Measurements from ENCODE around the gene CST4. TPM values are rescaled to one million over a fixed set of nuclear protein-coding genes. Genes with fewer than 3 reads are reported as not detected.

The CST4 gene
- total RNA-seq, 1 experiment from 2014 or later = not detected

- TF ChIP-seq, protein P1, sequence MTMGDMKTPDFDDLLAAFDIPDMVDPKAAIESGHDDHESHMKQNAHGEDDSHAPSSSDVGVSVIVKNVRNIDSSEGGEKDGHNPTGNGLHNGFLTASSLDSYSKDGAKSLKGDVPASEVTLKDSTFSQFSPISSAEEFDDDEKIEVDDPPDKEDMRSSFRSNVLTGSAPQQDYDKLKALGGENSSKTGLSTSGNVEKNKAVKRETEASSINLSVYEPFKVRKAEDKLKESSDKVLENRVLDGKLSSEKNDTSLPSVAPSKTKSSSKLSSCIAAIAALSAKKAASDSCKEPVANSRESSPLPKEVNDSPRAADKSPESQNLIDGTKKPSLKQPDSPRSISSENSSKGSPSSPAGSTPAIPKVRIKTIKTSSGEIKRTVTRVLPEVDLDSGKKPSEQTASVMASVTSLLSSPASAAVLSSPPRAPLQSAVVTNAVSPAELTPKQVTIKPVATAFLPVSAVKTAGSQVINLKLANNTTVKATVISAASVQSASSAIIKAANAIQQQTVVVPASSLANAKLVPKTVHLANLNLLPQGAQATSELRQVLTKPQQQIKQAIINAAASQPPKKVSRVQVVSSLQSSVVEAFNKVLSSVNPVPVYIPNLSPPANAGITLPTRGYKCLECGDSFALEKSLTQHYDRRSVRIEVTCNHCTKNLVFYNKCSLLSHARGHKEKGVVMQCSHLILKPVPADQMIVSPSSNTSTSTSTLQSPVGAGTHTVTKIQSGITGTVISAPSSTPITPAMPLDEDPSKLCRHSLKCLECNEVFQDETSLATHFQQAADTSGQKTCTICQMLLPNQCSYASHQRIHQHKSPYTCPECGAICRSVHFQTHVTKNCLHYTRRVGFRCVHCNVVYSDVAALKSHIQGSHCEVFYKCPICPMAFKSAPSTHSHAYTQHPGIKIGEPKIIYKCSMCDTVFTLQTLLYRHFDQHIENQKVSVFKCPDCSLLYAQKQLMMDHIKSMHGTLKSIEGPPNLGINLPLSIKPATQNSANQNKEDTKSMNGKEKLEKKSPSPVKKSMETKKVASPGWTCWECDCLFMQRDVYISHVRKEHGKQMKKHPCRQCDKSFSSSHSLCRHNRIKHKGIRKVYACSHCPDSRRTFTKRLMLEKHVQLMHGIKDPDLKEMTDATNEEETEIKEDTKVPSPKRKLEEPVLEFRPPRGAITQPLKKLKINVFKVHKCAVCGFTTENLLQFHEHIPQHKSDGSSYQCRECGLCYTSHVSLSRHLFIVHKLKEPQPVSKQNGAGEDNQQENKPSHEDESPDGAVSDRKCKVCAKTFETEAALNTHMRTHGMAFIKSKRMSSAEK (CRISPR knock-in tag; IDR thresholded peaks at IDR 0.05; ENCODE audit: borderline replicate concordance) = no peak
Measured at GRCh38 chr20:23679133-23680092, 9.4 kb downstream of the CST4 start (continued).

GRCh38 chr20:23673209-23673608 lies 15.6 kb downstream of the CST4 start:
- Mint-ChIP-seq H3K4me3 (no peak overlapping the region), H3K27ac (no peak overlapping the region), H3K4me1 (no peaks in the 10 kb centered on the region), H3K9me3 (peaks cover 5% of the 10 kb centered on the region; the same call in 1 of the 2 replicates), H3K27me3 (ENCODE audit: low read depth) (peaks cover 3% of the 10 kb centered on the region), H3K36me3 (no peaks in the 10 kb centered on the region)
- ATAC-seq (no peak), DNase-seq (ENCODE audit: low spot score) (no peak)
- ChIA-PET CTCF (no interaction called here), POLR2A (no interaction called here)
- TF ChIP-seq, protein P1 (CRISPR knock-in tag; IDR thresholded peaks at IDR 0.05; ENCODE audit: borderline replicate concordance) = no peak
- TF ChIP-seq SP1 (CRISPR knock-in tag; conservative IDR thresholded peaks at IDR 0.05) = no peak
- no peak for TF ChIP-seq GABPB1 (CRISPR knock-in tag; IDR thresholded peaks at IDR 0.05)
- no peak for TF ChIP-seq EMX1 (CRISPR knock-in tag; IDR thresholded peaks at IDR 0.05)
- no peak for TF ChIP-seq TCF7 (CRISPR knock-in tag; IDR thresholded peaks at IDR 0.05; ENCODE audit: low read depth)
- no peak for TF ChIP-seq ZMAT4 (CRISPR knock-in tag; IDR thresholded peaks at IDR 0.05)
- TF ChIP-seq, protein P2, sequence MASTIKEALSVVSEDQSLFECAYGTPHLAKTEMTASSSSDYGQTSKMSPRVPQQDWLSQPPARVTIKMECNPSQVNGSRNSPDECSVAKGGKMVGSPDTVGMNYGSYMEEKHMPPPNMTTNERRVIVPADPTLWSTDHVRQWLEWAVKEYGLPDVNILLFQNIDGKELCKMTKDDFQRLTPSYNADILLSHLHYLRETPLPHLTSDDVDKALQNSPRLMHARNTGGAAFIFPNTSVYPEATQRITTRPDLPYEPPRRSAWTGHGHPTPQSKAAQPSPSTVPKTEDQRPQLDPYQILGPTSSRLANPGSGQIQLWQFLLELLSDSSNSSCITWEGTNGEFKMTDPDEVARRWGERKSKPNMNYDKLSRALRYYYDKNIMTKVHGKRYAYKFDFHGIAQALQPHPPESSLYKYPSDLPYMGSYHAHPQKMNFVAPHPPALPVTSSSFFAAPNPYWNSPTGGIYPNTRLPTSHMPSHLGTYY (CRISPR knock-in tag; IDR thresholded peaks at IDR 0.05) = no peak
- TF ChIP-seq, protein P3, sequence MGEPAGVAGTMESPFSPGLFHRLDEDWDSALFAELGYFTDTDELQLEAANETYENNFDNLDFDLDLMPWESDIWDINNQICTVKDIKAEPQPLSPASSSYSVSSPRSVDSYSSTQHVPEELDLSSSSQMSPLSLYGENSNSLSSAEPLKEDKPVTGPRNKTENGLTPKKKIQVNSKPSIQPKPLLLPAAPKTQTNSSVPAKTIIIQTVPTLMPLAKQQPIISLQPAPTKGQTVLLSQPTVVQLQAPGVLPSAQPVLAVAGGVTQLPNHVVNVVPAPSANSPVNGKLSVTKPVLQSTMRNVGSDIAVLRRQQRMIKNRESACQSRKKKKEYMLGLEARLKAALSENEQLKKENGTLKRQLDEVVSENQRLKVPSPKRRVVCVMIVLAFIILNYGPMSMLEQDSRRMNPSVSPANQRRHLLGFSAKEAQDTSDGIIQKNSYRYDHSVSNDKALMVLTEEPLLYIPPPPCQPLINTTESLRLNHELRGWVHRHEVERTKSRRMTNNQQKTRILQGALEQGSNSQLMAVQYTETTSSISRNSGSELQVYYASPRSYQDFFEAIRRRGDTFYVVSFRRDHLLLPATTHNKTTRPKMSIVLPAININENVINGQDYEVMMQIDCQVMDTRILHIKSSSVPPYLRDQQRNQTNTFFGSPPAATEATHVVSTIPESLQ (CRISPR knock-in tag; IDR thresholded peaks at IDR 0.05) = no peak
- no peak for TF ChIP-seq ZNF219 (CRISPR knock-in tag; IDR thresholded peaks at IDR 0.05; ENCODE audit: borderline replicate concordance)
- TF ChIP-seq ARID4B (CRISPR knock-in tag; IDR thresholded peaks at IDR 0.05; ENCODE audit: borderline replicate concordance) = no peak
- TF ChIP-seq RELA (CRISPR knock-in tag; IDR thresholded peaks at IDR 0.05; ENCODE audit: borderline replicate concordance) = no peak
- no peak for TF ChIP-seq HMGXB4 (CRISPR knock-in tag; IDR thresholded peaks at IDR 0.05)
- no peak for TF ChIP-seq NR2C2 (CRISPR knock-in tag; IDR thresholded peaks at IDR 0.05)
- TF ChIP-seq TEAD4 (CRISPR knock-in tag; IDR thresholded peaks at IDR 0.05) = no peak
- TF ChIP-seq FOXJ3 (CRISPR knock-in tag; IDR thresholded peaks at IDR 0.05; ENCODE audit: borderline replicate concordance) = no peak

Measured in WTC11 (cell line).